ENCODE measurements around the gene DNAJC12.
A peak's percentile ranks its signal among the peaks of the same experiment; 100 is the strongest.
"Not testable (repeated sequence)": the region's sequence is repeated elsewhere in the genome, so short reads cannot be mapped to it uniquely, and the experiment has no call there.

DNAJC12 gene

GRCh38 chr10:67803588-67804394, 34.2 kb downstream of the DNAJC12 start:
- in situ Hi-C loops (cut with HindIII; ENCODE audit: low pct_ligation_motif_present, low pct_unique_long_range_greater_than_20kb, low sequenced_read_pairs): no loop called here
- no peak for DNase-seq

DNA sequence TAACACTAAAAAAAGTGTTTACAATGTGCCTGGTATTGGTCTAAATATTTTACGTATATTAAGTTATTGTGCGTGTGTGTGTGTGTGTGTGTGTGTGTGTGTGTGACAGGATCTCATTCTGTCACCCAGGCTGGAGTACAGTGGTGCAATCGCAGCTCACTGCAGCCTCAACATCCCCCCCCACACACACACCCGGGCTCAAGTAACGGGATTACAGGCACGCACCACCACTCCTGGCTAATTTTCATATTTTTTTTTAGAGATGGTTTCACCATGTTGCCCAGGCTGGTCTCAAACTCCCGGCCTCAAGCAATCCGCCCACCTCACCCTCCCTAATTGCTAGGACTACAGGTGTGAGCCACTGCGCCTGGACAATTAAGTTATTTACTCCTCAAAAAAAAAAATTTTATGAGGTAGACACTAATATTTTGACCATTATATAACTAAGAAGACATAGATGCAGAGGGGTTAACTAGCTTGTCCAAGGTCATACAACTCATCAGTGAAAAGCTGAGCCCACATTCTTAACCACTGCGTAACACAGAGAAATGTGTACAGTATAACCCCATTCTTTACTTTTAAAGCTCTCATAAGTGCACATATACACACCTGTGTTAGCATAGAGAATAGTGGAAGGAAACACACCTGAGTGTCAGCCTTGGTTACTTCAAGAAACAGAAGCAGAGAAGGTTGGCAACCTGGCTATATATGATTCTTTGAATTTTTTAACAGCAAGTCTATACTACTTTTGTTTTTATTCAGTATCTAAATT, 35.0 kb downstream of the DNAJC12 start:
- in situ Hi-C loops (cut with HindIII; ENCODE audit: low pct_ligation_motif_present, low pct_unique_long_range_greater_than_20kb, low sequenced_read_pairs): no loop called here
- DNase-seq: no peak

DNA sequence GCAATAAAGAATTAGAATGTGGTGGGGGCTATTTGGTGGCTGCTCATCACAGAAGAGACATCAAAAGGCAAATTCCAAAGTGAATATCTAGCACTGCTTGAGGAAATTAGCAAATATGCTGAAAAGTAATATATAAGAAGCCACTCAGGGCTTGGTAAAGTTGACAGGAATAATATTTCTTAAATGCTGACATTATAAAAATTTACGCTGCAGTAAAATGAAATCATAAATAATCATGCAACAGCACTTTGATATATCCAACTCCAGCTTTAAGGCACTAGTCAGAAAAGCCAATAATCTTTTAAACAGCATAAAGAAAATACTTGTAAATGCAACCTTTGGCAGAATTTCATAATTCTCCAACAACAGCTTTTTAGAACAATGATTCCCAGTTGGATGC, 36.9 kb downstream of the DNAJC12 start:
- DNase-seq: no peak
- in situ Hi-C loops (cut with HindIII; ENCODE audit: low pct_ligation_motif_present, low pct_unique_long_range_greater_than_20kb, low sequenced_read_pairs): no loop called here

DNA sequence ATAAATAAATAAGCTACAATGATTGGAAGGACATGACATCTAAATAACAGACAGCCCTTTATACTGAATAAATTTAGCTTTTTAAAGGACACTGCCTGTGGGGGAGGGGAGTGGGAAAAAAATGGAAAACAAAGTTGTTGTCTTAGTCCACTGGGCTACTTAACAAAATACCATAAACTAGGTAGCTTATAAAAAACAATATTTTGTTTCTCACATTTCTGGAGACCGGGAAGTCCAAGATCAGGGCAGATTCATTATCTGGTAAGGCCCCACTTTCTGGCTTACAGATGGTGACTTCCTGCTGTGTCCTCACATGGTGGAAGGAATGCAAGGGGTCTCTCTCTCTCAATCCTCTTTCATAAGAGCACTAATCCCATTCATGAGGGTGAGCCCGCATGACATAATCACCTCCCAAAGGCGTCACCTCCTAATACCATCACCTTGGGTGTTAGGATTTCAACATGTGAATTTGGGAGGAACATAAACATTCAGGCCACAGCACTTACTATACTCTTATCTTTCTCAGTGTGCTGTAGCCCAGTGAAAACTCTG, 43.0 kb downstream of the DNAJC12 start:
- in situ Hi-C loops (cut with HindIII; ENCODE audit: low pct_ligation_motif_present, low pct_unique_long_range_greater_than_20kb, low sequenced_read_pairs): loop anchor here (25.0 kb wide), 1 partner anchor 133 kb away; no protein-coding TSS in a partner anchor

DNA sequence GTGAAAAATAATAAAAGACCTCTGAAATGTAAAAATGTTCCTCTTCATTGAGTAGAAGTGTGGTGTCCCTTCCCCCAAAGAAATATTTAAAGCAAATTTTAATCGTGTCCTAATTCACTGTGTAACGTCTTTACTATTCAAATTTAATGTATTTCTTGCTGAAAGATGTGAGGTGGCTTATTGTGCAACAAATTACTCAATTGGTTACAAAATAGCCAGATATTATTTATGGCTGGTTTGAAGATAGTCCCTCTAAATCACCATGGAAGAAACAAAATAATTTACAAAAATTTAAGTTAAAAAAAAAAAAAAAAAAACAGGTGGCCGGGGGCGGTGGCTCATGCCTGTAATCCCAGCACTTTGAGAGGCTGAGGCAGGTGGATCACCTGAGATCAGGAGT, 43.7 kb downstream of the DNAJC12 start:
- in situ Hi-C loops (cut with HindIII; ENCODE audit: low pct_ligation_motif_present, low pct_unique_long_range_greater_than_20kb, low sequenced_read_pairs): loop anchor here (25.0 kb wide), 1 partner anchor 132 kb away; no protein-coding TSS in a partner anchor
- DNase-seq: no peak

More for the DNA sequence above, 43.0 kb downstream of the DNAJC12 start:
- no peak for DNase-seq

GRCh38 chr10:67793313-67793712, 44.7 kb downstream of the DNAJC12 start:
- no peak for DNase-seq
- in situ Hi-C loops (cut with HindIII; ENCODE audit: low pct_ligation_motif_present, low pct_unique_long_range_greater_than_20kb, low sequenced_read_pairs): loop anchor here (25.0 kb wide), 1 partner anchor 131 kb away; no protein-coding TSS in a partner anchor

- in situ Hi-C loops (cut with HindIII; ENCODE audit: low pct_ligation_motif_present, low pct_unique_long_range_greater_than_20kb, low sequenced_read_pairs): loop anchor here (25.0 kb wide), 1 partner anchor 130 kb away; no protein-coding TSS in a partner anchor
- no peak for DNase-seq
Measured at GRCh38 chr10:67792653-67793052, 45.3 kb downstream of the DNAJC12 start.

- no peak for DNase-seq
- in situ Hi-C loops (cut with HindIII; ENCODE audit: low pct_ligation_motif_present, low pct_unique_long_range_greater_than_20kb, low sequenced_read_pairs): loop anchor here (25.0 kb wide), 1 partner anchor 128 kb away; no protein-coding TSS in a partner anchor
Measured at GRCh38 chr10:67790534-67791408, 47.2 kb downstream of the DNAJC12 start.

- in situ Hi-C loops (cut with HindIII; ENCODE audit: low pct_ligation_motif_present, low pct_unique_long_range_greater_than_20kb, low sequenced_read_pairs): loop anchor here (25.0 kb wide), 1 partner anchor 127 kb away; no protein-coding TSS in a partner anchor
- no peak for DNase-seq
Measured at GRCh38 chr10:67789769-67790168, 48.2 kb downstream of the DNAJC12 start.

DNA sequence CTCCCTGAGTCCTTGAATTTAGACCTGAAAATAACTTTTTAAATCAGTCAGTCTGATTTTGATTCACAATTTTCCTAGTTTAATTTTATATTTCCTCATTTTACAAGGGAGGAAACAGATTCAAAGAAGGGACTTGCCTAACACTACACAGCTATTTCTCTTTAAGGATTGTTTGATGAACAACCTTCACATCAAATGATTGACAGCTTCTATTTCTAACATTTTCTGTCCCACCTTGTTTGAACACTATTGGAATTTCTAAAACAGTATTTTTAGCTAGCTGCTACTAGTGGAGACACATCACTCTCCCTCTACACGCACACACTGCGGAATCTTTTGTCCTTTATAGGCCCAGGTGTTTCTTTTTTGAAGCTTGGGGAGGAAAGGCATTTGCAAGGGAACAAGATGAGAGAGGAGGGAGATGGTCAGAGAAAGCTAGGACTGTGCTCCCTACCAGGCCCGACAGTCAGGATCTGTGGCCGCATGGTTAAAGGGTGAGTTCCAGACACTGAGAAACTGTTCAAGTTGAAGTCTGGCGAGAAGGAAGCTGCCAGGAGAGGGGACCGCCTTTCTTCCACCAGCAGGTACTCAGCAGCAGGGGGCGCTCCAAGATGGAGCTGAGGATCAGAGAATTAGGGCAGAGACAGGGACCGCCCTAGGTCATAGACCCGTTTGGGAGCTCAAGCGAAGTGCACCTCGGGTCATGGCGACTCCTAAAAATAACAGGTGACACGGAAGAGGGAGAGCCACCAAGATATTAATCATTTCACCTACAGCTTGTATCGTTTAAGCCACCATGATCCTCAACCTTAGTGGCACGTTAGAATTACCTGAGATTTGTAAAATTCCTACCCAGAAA, 49.7 kb downstream of the DNAJC12 start:
- peak; percentile 37 for DNase-seq
- in situ Hi-C loops (cut with HindIII; ENCODE audit: low pct_ligation_motif_present, low pct_unique_long_range_greater_than_20kb, low sequenced_read_pairs): loop anchor here (25.0 kb wide), 1 partner anchor 126 kb away; no protein-coding TSS in a partner anchor

DNA sequence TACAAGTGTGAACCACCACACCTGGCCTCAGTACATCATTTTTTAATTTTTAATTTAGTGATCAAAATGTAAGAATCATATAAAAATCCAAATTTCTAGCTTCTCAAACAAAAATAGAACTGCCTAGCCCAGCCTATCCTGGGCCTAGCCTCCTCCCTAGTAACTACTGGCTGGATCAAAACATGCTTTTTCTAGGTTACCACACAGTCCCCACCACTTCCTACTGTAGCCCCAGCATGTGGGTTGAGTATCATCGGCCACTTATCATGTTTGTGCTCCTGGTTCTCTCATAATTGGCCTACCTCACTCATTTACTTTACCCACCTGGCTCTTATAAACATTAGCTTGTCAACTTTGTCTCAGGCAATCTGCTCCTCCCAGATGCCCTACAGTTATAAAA, 52.9 kb downstream of the DNAJC12 start:
- no peak for DNase-seq
- in situ Hi-C loops (cut with HindIII; ENCODE audit: low pct_ligation_motif_present, low pct_unique_long_range_greater_than_20kb, low sequenced_read_pairs): loop anchor here (25.0 kb wide), 1 partner anchor 123 kb away; no protein-coding TSS in a partner anchor

DNA sequence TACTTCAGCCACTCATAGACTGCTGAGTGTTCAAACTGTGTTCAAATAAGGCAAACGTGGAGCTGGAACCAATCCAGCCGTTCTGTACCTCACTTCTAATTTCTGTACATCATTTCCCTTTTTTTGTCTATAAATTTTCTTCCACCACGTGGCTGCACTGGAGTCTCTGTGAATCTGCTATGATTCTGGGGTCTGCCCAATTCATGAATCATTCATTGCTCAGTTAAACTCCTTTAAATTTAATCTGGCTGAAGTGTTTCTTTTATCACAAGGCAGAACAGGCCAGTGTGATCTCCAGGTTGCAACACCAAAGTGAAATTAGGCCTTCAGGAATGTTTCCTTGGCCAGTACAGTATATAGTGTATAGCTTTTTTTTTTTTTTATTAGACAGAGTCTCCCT, 53.5 kb downstream of the DNAJC12 start:
- DNase-seq: no peak
- in situ Hi-C loops (cut with HindIII; ENCODE audit: low pct_ligation_motif_present, low pct_unique_long_range_greater_than_20kb, low sequenced_read_pairs): loop anchor here (25.0 kb wide), 1 partner anchor 122 kb away; no protein-coding TSS in a partner anchor

DNA sequence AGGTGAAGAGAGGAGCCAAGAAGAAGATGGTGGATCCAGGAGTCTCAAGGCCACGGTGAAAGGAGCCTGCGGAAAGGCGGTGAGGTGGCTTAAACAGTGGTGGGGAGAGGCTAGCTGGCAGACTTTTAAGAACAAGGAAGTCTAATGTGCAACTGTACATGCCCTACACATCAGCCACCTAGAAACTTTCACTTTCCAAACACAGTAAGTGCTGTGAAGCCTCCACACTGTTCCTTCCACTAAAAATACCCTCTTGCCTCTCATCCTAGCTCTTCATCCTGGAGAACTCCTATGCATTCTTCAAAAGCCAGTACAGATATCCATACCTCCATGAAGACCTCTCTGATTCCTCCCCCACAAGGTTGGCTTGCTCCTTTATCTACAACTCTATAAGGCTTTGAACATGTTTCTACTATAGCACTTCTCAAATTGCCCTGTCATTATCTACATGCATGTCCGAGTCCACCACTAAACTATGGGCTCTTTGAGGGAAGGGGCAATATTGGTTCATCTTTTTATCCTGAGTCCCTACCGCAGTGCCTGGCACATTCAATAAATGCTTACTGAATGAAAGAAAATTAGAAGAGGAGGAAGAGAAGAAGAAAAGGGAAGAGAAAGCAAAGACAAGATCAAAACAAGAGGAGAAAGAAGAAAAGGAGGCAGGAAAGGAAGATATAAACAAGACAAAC, 54.2 kb downstream of the DNAJC12 start:
- in situ Hi-C loops (cut with HindIII; ENCODE audit: low pct_ligation_motif_present, low pct_unique_long_range_greater_than_20kb, low sequenced_read_pairs): loop anchor here (25.0 kb wide), 1 partner anchor 121 kb away; no protein-coding TSS in a partner anchor

DNA sequence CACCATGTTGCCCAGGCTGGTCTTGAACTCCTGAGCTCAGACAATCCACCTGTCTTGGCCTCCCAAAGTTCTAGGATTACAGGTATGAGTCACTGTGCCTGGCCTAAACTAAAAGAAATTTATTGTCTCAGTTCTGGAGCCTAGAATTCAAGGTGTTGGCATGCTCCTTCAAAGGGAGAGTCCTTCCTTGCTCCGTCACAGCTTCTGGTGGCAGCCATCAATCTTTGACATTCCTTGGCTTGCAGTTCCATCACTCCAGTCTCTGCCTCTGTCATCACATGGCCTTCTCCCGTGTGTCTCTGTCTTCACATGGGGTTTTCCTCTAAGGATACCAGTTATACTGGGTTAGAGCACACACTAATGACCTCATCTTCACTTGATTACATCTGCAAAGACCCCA, 55.5 kb downstream of the DNAJC12 start:
- in situ Hi-C loops (cut with HindIII; ENCODE audit: low pct_ligation_motif_present, low pct_unique_long_range_greater_than_20kb, low sequenced_read_pairs): loop anchor here (25.0 kb wide), 1 partner anchor 120 kb away; no protein-coding TSS in a partner anchor
- no peak for DNase-seq

More for the DNA sequence above, 54.2 kb downstream of the DNAJC12 start:
- DNase-seq: no peak

- no peak for DNase-seq
- in situ Hi-C loops (cut with HindIII; ENCODE audit: low pct_ligation_motif_present, low pct_unique_long_range_greater_than_20kb, low sequenced_read_pairs): loop anchor here (25.0 kb wide), 1 partner anchor 119 kb away; no protein-coding TSS in a partner anchor
Measured at GRCh38 chr10:67780759-67781538, 57.0 kb downstream of the DNAJC12 start.

DNA sequence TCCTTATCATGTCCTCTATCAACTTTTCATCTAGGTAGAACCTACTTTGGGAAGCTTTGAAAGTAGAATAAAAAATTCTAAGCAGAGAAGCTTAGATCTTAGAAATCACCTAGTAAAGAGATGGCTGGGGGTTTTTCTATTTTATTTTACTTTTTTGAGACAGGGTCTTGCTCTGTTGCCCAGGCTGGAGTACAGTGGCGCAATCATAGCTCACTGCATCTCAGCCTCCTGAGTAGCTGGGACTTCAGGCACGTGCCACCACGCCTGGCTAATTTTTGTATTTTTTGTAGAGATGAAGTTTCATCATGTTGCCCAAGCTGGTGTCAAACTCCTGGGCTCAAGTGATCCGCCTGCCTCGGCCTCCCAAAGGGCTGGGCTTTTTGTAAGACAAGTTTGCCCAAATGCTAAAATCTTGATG, 57.8 kb downstream of the DNAJC12 start:
- not testable (repeated sequence) for DNase-seq
- in situ Hi-C loops (cut with HindIII; ENCODE audit: low pct_ligation_motif_present, low pct_unique_long_range_greater_than_20kb, low sequenced_read_pairs): loop anchor here (25.0 kb wide), 1 partner anchor 118 kb away; no protein-coding TSS in a partner anchor
